ENCODE results near the gene RNF183.

DNA sequence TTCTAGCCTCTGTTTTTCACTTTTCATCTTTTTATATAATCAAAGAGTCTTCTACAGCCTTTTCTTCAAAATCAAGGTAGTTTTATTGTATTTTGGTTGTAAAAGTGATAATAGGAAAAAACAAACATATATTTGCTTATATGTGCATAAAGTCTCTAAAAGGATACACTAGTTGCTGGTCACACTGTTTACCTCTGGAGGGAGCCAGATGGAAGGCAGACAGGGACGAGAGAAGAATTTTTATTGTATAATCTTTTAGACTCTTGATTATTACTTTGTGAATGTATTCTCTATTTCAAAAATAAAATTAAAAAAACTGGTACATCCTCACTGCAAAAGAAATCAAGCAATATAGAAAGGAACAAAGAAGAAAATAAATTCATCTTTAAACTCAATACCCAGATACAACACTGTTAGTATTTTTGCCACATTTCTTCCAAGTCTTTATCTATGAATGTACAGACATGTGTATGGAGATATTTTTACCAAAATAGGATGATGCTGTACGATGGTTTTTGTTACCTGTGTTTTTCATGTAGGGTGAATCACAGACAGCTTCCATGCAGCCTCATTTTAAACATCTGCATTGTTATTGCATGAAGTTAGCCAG is 6.1 kb upstream of the RNF183 start:
- TF ChIP-seq, protein P1, sequence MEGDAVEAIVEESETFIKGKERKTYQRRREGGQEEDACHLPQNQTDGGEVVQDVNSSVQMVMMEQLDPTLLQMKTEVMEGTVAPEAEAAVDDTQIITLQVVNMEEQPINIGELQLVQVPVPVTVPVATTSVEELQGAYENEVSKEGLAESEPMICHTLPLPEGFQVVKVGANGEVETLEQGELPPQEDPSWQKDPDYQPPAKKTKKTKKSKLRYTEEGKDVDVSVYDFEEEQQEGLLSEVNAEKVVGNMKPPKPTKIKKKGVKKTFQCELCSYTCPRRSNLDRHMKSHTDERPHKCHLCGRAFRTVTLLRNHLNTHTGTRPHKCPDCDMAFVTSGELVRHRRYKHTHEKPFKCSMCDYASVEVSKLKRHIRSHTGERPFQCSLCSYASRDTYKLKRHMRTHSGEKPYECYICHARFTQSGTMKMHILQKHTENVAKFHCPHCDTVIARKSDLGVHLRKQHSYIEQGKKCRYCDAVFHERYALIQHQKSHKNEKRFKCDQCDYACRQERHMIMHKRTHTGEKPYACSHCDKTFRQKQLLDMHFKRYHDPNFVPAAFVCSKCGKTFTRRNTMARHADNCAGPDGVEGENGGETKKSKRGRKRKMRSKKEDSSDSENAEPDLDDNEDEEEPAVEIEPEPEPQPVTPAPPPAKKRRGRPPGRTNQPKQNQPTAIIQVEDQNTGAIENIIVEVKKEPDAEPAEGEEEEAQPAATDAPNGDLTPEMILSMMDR (conservative IDR thresholded peaks at IDR 0.05; ENCODE audit: low read depth, low read length): peak; percentile 87
- TF ChIP-seq, protein P2, sequence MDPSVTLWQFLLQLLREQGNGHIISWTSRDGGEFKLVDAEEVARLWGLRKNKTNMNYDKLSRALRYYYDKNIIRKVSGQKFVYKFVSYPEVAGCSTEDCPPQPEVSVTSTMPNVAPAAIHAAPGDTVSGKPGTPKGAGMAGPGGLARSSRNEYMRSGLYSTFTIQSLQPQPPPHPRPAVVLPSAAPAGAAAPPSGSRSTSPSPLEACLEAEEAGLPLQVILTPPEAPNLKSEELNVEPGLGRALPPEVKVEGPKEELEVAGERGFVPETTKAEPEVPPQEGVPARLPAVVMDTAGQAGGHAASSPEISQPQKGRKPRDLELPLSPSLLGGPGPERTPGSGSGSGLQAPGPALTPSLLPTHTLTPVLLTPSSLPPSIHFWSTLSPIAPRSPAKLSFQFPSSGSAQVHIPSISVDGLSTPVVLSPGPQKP (IDR thresholded peaks at IDR 0.05; ENCODE audit: borderline replicate concordance, low read depth, low read length): no peak
- TF ChIP-seq POLR2A (IDR thresholded peaks at IDR 0.05; ENCODE audit: low read depth, low read length): no peak
- TF ChIP-seq MXI1 (IDR thresholded peaks at IDR 0.05; ENCODE audit: borderline replicate concordance, low read depth, low read length): no peak
- no peak for TF ChIP-seq CHD1 (IDR thresholded peaks at IDR 0.05; ENCODE audit: low read depth, low read length)
